Coronary artery (tissue), 2 donors: ENCODE data around the gene FOXL2.

Source experiments
- DNase-seq: peaks from one replicate; pipeline ENCODE4 v3.0.0-alpha.2; 2017; ENCODE audit warnings: low spot score
- H3K27ac ChIP-seq, 2 donors: fragments of 200-600 bp; sonication (generic); one replicate each; pipeline ENCODE4 v1.5.1; 2016 to 2019
- H3K4me3 ChIP-seq: fragments of 200-600 bp; sonication (generic); 2 replicates; pipeline ENCODE4 v1.5.1; 2016; ENCODE audit warnings: mild to moderate bottlenecking, moderate library complexity
- TF ChIP-seq, protein P1 (sequence below): fragments of 200-600 bp; sonication (generic); IDR thresholded peaks from one replicate; pipeline ENCODE4 v1.5.1; 2019; ENCODE audit warnings: antibody characterized with exemption

The FOXL2 gene

DNA sequence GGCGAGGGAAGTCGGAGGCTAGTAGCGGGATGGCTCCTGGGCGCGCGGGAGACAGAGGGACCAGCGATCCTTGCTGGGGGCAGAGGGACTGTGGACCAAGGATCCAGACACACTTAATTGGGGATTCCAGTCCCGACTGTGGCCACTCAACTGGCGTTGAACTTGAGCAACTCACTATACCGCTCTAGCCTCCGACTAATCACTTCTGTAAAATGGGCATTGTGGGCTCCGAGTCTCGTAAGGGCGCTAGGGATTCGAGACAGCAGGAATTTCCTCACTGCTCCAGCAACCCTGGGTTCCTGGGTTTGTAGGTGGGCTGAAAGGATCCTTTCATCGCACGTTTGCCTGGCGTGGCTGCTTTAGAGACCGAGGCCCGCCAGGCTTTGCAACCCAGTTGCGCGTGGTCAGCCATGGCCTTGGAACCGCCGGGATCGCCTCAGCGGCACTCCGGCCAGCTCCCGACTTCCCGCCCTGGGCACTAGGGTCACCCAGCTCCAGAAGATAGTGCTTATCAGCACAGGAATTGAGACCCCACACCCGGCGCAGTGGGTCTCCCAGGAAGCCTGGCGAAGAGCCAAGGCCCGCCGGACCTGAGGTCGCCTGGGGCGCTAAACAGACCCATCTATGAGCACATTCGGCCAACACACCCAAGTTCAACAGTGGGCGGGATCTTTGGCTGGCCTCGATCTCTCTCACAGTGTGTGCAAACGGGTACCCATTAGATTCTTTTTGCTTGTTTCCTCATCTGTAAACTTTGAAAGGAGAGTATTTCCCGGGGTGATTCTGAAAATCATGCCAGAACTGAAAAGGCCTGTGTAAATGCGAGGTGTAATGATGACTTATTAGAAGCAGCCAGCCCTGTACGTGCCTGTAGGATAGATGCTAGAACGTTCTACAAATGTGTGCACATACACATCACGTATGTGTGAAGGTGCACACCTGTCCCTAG lies 9.9 kb downstream of the FOXL2 start:
- TF ChIP-seq, protein P1, sequence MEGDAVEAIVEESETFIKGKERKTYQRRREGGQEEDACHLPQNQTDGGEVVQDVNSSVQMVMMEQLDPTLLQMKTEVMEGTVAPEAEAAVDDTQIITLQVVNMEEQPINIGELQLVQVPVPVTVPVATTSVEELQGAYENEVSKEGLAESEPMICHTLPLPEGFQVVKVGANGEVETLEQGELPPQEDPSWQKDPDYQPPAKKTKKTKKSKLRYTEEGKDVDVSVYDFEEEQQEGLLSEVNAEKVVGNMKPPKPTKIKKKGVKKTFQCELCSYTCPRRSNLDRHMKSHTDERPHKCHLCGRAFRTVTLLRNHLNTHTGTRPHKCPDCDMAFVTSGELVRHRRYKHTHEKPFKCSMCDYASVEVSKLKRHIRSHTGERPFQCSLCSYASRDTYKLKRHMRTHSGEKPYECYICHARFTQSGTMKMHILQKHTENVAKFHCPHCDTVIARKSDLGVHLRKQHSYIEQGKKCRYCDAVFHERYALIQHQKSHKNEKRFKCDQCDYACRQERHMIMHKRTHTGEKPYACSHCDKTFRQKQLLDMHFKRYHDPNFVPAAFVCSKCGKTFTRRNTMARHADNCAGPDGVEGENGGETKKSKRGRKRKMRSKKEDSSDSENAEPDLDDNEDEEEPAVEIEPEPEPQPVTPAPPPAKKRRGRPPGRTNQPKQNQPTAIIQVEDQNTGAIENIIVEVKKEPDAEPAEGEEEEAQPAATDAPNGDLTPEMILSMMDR = no peak
- Histone ChIP-seq H3K27ac (no peak overlapping the region), H3K4me3 (peak overlapping the region; percentile 67)
- DNase-seq = no peak

DNA sequence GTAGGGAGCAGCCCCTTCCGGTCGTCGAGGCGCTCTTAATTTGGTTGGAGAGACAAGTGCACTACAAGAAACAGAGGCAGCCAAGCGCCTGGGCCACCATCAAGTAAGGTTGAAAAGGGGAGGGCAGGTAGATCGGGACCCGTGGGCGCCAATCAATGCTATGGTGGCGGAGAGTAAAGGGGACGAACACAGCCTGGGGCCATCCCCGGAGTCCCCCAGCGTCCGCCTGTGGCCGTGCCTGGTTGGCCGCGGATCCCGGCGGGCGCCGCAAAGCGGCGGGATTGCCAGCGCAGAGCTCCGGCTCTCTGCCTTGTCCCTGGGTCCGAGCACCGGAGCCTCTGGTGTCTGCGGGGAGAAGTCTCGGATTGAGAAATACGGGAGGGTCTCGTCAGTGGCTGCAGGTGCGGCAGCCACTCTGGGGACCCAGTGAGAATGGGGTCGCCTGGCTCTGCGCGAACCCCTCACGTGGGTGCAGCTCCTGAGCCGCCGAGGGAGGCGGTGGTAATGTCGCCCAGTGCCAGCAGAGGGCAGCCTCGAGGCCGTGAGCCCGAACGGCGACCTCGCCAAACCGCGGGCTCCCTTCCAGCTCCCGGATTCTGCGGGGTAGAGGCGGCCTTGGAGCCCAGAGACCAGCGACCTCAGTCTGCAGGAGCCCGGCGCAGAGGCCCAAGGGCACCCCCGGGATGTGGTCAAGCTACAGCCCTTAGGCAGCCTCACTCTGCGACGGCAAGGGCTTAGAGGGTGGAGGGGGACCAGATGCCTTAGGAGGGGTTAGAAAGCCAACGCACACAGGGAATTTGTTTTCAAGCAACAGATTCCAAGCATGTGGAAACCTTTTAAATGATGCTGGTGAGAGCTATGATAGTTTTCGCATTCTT lies 10.8 kb downstream of the FOXL2 start:
- DNase-seq = no peak
- Histone ChIP-seq H3K4me3 (peak overlapping the region; percentile 67), H3K27ac (no peak overlapping the region)
- TF ChIP-seq, protein P1 = peak; percentile 95

DNA sequence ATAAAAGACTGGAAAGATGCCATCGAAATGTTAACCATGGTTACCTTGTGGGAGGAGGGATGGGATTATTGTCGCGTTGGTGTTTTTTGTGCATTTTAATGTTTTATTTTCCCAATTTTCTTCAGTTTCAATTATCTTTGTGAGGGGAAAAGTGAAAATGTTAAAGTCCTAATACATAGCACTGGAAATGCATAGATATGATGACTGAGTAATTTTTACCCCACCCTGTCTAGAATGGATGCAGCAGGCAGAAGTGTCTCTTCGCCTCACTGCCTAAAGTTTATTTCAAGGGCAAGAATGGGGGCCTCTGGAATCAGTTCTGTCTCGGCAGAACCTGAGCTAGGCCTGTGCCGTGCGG lies 11.5 kb downstream of the FOXL2 start:
- Histone ChIP-seq H3K27ac (no peak overlapping the region), H3K4me3 (no peak overlapping the region)
- TF ChIP-seq, protein P1 = no peak
- DNase-seq = no peak

DNA sequence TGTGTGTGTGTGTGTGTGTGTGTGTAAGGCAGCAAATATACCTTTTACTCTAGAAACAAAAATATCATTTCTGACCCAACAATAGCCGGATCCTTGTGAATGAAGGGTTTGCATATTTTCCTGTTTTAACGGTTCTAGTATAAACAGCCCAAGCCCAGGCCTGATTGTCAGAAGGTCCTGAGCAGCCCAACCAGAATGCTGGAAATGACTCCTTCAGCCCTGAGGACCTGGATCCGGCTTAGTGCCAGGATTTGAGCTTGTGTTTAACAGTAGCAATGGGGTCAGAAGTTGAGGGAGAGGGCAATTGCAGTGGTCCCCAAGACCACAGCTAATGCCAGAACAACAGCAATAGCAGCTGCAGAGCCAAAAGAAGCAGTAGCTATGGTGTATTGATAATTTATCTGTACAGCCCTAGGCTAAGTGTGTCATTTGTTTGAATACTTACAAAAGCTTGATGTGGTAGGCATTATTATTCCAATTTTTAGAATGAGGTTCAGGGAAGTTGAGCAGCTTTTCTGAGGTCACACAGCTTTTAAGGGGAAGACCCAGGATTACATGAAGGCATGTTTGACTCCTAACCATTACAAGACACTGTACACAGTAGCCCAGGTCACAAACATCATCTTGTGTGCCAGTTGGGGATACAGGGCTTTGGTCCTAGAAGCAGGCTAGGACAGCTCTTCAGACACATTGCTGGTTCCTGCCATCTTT lies 12.8 kb downstream of the FOXL2 start:
- TF ChIP-seq, protein P1 = no peak
- no peak overlapping the region for H3K4me3 ChIP-seq
- DNase-seq = no peak
- H3K27ac ChIP-seq = no peak overlapping the region

DNA sequence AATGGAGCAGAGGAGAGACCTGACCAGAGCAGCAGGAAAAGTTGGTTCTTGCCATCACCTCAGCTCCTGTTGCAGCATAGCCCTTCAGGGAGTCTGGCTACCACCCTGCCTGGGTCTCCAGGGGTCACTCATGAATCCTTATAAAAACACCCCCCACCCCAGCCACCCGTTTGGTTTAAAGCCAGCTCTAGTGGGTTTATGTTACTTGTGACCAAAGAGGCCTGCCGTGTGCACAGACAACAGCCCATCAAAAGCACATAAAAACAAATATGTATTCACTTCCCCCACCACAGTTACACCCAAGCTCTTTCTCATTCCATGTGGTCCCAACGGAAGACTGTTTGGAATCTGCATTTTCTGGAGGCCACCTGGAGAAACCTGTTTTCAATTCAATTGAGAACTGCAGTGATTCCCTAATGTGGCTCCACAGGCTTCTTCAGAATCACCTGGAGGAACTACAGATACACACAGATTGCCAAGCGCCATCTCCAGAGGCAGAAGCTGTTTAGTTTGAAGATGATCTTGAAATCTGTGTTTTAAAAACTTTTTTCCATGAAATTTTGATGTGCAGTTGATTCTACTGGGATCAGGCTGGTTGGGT lies 13.8 kb downstream of the FOXL2 start:
- TF ChIP-seq, protein P1 = no peak
- Histone ChIP-seq H3K4me3 (no peak overlapping the region), H3K27ac (no peak overlapping the region)
- DNase-seq = no peak

DNA sequence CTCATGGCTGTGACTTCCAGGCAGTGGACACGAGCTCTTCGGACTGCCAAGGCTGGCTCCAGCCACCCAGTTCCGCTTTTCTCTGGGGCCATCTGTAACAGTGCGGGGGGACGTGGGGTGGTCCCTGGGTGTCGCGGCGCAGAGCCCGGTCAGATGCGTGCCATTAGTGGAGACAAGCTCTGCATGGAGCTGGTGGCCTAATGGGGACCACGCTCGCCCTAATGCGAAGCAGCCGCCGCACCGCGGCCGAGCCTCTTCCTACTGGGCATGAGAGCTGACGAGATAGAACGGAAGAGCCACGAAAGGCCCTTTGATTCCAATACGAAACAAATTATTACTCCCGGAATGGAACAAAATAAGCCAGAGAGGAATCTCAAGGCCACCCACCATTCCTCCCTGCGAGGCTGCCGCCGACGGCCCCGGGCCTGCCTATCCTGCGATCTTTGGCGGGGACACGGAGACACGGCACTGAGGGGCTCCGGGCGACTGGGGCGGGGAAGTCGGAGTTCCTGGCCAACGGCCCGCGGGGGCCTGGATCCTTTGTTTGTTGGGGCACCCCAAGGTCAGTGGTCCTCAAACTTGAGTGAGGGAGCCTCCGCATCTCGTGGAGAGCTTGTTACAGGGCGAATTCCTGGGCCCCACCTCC lies 18.1 kb downstream of the FOXL2 start:
- TF ChIP-seq, protein P1 = no peak
- Histone ChIP-seq H3K4me3 (no peak overlapping the region), H3K27ac (no peak overlapping the region)
- DNase-seq = no peak
